IMR-90 (cell line): ENCODE data around the gene GANC. TPM values are rescaled to one million over a fixed set of nuclear protein-coding genes. Genes with fewer than 3 reads are reported as not detected.

Experiments
- ATAC-seq: fragments of 200-7000 bp; cut with Tn5 transposase; 2 replicates; pipeline ENCODE4 v1.9.1; 2020; ENCODE audit warnings: low read depth, mild to moderate bottlenecking, moderate library complexity
- BruUV-seq: library from RNA; stranded (reverse); fragments of 400-500 nt; replicated peaks from 2 replicates; lab custom pipeline; 2021; lab: Mats Ljungman, UMichigan
- CTCF ChIA-PET: fragments of 300-600 bp; formaldehyde crosslinking; extraction: SDS; loops from one replicate; lab custom pipeline; 2021; ENCODE audit warnings: antibody characterized with exemption; lab: Yijun Ruan, JAX
- POLR2A ChIA-PET: fragments of 300-600 bp; sonication (Branson Sonifier 250); formaldehyde crosslinking; loops from one replicate; lab custom pipeline; 2022; ENCODE audit warnings: antibody characterized with exemption; ENCODE audit not compliant: unreplicated experiment; lab: Charles Lee
- DNase-seq: peaks from one replicate; pipeline ENCODE4 v3.0.0; 2013
- H2AFZ ChIP-seq: replicated peaks from 2 replicates; pipeline ENCODE3; 2013; ENCODE audit warnings: low read length, mild to moderate bottlenecking; ENCODE audit not compliant: poor library complexity
- H2AK5ac ChIP-seq: 2 replicates; pipeline ENCODE4 v1.6.1; 2013; ENCODE audit warnings: low read depth, low read length, inconsistent platforms
- H2AK9ac ChIP-seq: replicated peaks from 2 replicates; pipeline ENCODE3; 2013; ENCODE audit warnings: mild to moderate bottlenecking, low read depth, low read length, moderate library complexity; ENCODE audit not compliant: poor library complexity
- H2BK120ac ChIP-seq: 2 replicates; pipeline ENCODE4 v1.6.1; 2013; ENCODE audit warnings: low read depth, low read length, inconsistent platforms
- H2BK15ac ChIP-seq: 3 replicates; pipeline ENCODE4 v1.6.1; 2013; ENCODE audit warnings: low read depth, low read length, inconsistent platforms
- H2BK20ac ChIP-seq: 2 replicates; pipeline ENCODE4 v1.6.1; 2013; ENCODE audit warnings: low read depth, mild to moderate bottlenecking, inconsistent platforms, low read length, moderate library complexity
- H2BK5ac ChIP-seq: 2 replicates; pipeline ENCODE4 v1.6.1; 2013; ENCODE audit warnings: mild to moderate bottlenecking, low read depth, low read length, inconsistent platforms; ENCODE audit not compliant: poor library complexity, severe bottlenecking
- H3K14ac ChIP-seq: replicated peaks from 2 replicates; pipeline ENCODE4 v1.6.1; 2013; ENCODE audit warnings: low read depth, low read length, inconsistent platforms
- H3K18ac ChIP-seq: 2 replicates; pipeline ENCODE4 v1.6.1; 2013; ENCODE audit warnings: low read depth, low read length, control low read depth
- H3K23ac ChIP-seq: 2 replicates; pipeline ENCODE4 v1.6.1; 2013; ENCODE audit warnings: low read depth, low read length, inconsistent platforms
- H3K27ac ChIP-seq: 2 replicates; pipeline ENCODE4 v1.5.1; 2013; ENCODE audit warnings: mild to moderate bottlenecking, control low read depth, low read length; ENCODE audit not compliant: insufficient read depth
- H3K27me3 ChIP-seq: 2 replicates; pipeline ENCODE4 v1.6.1; 2013; ENCODE audit warnings: low read length; ENCODE audit not compliant: control insufficient read depth, insufficient read depth
- H3K36me3 ChIP-seq: 2 replicates; pipeline ENCODE4 v1.6.1; 2013; ENCODE audit warnings: low read length, mixed read lengths; ENCODE audit not compliant: control insufficient read depth, insufficient read depth
- H3K4ac ChIP-seq: 2 replicates; pipeline ENCODE4 v1.6.1; 2013; ENCODE audit warnings: low read depth, low read length, inconsistent platforms
- H3K4me1 ChIP-seq: 2 replicates; pipeline ENCODE4 v1.6.1; 2013; ENCODE audit warnings: low read length, mixed read lengths; ENCODE audit not compliant: control insufficient read depth, insufficient read depth
- H3K4me2 ChIP-seq: 2 replicates; pipeline ENCODE4 v1.6.1; 2013; ENCODE audit warnings: low read depth, mild to moderate bottlenecking, control low read depth, low read length, moderate library complexity
- H3K4me3 ChIP-seq: 2 replicates; pipeline ENCODE4 v1.5.1; 2013; ENCODE audit warnings: low read depth, mild to moderate bottlenecking, control low read depth, low read length, moderate library complexity; ENCODE audit not compliant: insufficient read depth
- H3K56ac ChIP-seq: 2 replicates; pipeline ENCODE4 v1.6.1; 2013; ENCODE audit warnings: low read length, inconsistent platforms; ENCODE audit not compliant: insufficient read depth; ENCODE audit errors: extremely low read depth
- H3K79me1 ChIP-seq, 2 experiments: 2 replicates each; pipeline ENCODE4 v1.6.1; 2013; ENCODE audit warnings: low read length in 2 of 2, inconsistent platforms in 1 of 2, low read depth in 1 of 2
- H3K9ac ChIP-seq: 2 replicates; pipeline ENCODE4 v1.6.1; 2013; ENCODE audit warnings: low read depth, low read length, control low read depth
- H3K9me1 ChIP-seq: 2 replicates; pipeline ENCODE4 v1.6.1; 2013; ENCODE audit warnings: low read length, inconsistent platforms; ENCODE audit not compliant: insufficient read depth
- H3K9me3 ChIP-seq: 2 replicates; pipeline ENCODE4 v1.6.1; 2013; ENCODE audit warnings: low read length; ENCODE audit not compliant: control insufficient read depth, insufficient read depth
- H4K20me1 ChIP-seq: 2 replicates; pipeline ENCODE4 v1.6.1; 2013; ENCODE audit warnings: low read length, inconsistent platforms; ENCODE audit not compliant: insufficient read depth
- H4K5ac ChIP-seq: 2 replicates; pipeline ENCODE4 v1.6.1; 2013; ENCODE audit warnings: mild to moderate bottlenecking, low read depth, low read length, control low read depth
- H4K8ac ChIP-seq, 2 experiments: 2 replicates each; pipeline ENCODE4 v1.6.1; 2013; ENCODE audit warnings: low read depth in 2 of 2, low read length in 2 of 2, control low read depth in 1 of 2, inconsistent platforms in 1 of 2
- H4K91ac ChIP-seq: 2 replicates; pipeline ENCODE4 v1.6.1; 2013; ENCODE audit warnings: low read depth, low read length, inconsistent platforms; ENCODE audit not compliant: insufficient read depth
- BHLHE40 ChIP-seq: fragments of 150-350 bp; IDR thresholded peaks from 2 replicates; pipeline ENCODE4 v1.6.1; 2016; ENCODE audit warnings: mild to moderate bottlenecking, low read depth, low read length
- CEBPB ChIP-seq: IDR thresholded peaks from 2 replicates; pipeline ENCODE4 v1.6.1; 2012; ENCODE audit warnings: low read depth, low read length, improper control_type of control experiment
- CHD1 ChIP-seq: IDR thresholded peaks from 2 replicates; pipeline ENCODE4 v1.6.1; 2012; ENCODE audit warnings: low read depth, low read length, improper control_type of control experiment
- CTCF ChIP-seq: conservative IDR thresholded peaks from 2 replicates; pipeline ENCODE4 v1.5.1; 2012; ENCODE audit warnings: mild to moderate bottlenecking, low read depth, low read length, improper control_type of control experiment
- FOS ChIP-seq: fragments of 150-350 bp; IDR thresholded peaks from 2 replicates; pipeline ENCODE4 v1.6.1; 2016; ENCODE audit warnings: low read depth, low read length
- MAFK ChIP-seq: IDR thresholded peaks from 2 replicates; pipeline ENCODE4 v1.6.1; 2012; ENCODE audit warnings: low read depth, low read length, improper control_type of control experiment
- MAZ ChIP-seq: IDR thresholded peaks from 2 replicates; pipeline ENCODE4 v1.6.1; 2012; ENCODE audit warnings: low read depth, mild to moderate bottlenecking, low read length, improper control_type of control experiment, moderate library complexity, borderline replicate concordance
- MXI1 ChIP-seq: IDR thresholded peaks from 2 replicates; pipeline ENCODE4 v1.6.1; 2012; ENCODE audit warnings: low read depth, mild to moderate bottlenecking, low read length, moderate library complexity, borderline replicate concordance
- NFE2L2 ChIP-seq: fragments of 150-350 bp; IDR thresholded peaks from 2 replicates; pipeline ENCODE4 v1.6.1; 2016; ENCODE audit warnings: low read depth, mild to moderate bottlenecking, low read length
- RAD21 ChIP-seq: IDR thresholded peaks from 2 replicates; pipeline ENCODE4 v1.6.1; 2012; ENCODE audit warnings: low read length, improper control_type of control experiment
- RCOR1 ChIP-seq: IDR thresholded peaks from 2 replicates; pipeline ENCODE4 v1.6.1; 2012; ENCODE audit warnings: mild to moderate bottlenecking, low read length, improper control_type of control experiment; ENCODE audit not compliant: insufficient replicate concordance
- RFX5 ChIP-seq: IDR thresholded peaks from 2 replicates; pipeline ENCODE4 v1.8.0; 2012; ENCODE audit warnings: low read depth, mild to moderate bottlenecking, low read length, moderate library complexity
- SMC3 ChIP-seq: fragments of 150-350 bp; IDR thresholded peaks from 2 replicates; pipeline ENCODE4 v1.6.1; 2016; ENCODE audit warnings: low read depth, mild to moderate bottlenecking, antibody characterized with exemption, low read length, moderate library complexity
- WGBS, 2 experiments: methylation state at CpG; one replicate each; pipeline versions ENCODE4 v1.1.5 to v1.1.7; 2013; ENCODE audit warnings: missing lambda C conversion rate in 2 of 2; ENCODE audit not compliant: insufficient read length in 1 of 2; ENCODE audit errors: extremely low coverage in 2 of 2; 5-methylcytosine and 5-hydroxymethylcytosine counted together
- dilution Hi-C: fragments of 300-500 bp; cut with HindIII; formaldehyde crosslinking; loops from one replicate; pipeline ENCODE4 v1.14.3; 2018; ENCODE audit warnings: low sequenced_read_pairs; ENCODE audit not compliant: unreplicated experiment
- in situ Hi-C: fragments of 300-500 bp; cut with MboI; formaldehyde crosslinking; loops from 3 replicates; pipeline ENCODE4 v1.14.3; 2019; ENCODE audit warnings: low sequenced_read_pairs, inconsistent platforms, mixed read lengths
- intact Hi-C: fragments of 100-400 bp; cut with micrococcal nuclease; formaldehyde crosslinking; loops from 2 replicates; pipeline ENCODE4 v1.10.0; 2022
- polyA plus RNA-seq, 3 experiments: library from polyadenylated mRNA; depleted of rRNA; stranded (reverse); fragments of >200 nt; gene quantifications; 2 replicates each; pipeline ENCODE4 v1.2.3, GENCODE V29; 2012; ENCODE audit warnings: low replicate concordance in 1 of 3
- total RNA-seq: library from RNA; depleted of rRNA; stranded (reverse); fragments of >200 nt; gene quantifications from 2 replicates; pipeline ENCODE4 v1.2.3, GENCODE V29; 2012
- TF ChIP-seq, protein P1 (sequence below): fragments of 150-350 bp; IDR thresholded peaks from 2 replicates; pipeline ENCODE4 v1.6.1; 2017; ENCODE audit warnings: mild to moderate bottlenecking, antibody characterized with exemption, low read length, low read depth
- TF ChIP-seq, protein P2 (sequence below): fragments of 150-350 bp; IDR thresholded peaks from 2 replicates; pipeline ENCODE4 v1.6.1; 2016; ENCODE audit warnings: low read depth, mild to moderate bottlenecking, low read length, moderate library complexity, borderline replicate concordance

GANC gene
- total and polyA plus RNA-seq, 2 of the 4 experiments (the other 2 are of a cell fraction), result 7.1 to 19.2 TPM

- H3K27me3 ChIP-seq, result no peaks in the 10 kb centered on the region
- no peak overlapping the region for H3K18ac ChIP-seq
- H3K27ac ChIP-seq, result no peak overlapping the region
- no peak overlapping the region for H4K5ac ChIP-seq
- no TSS peak for BruUV-seq
- no peak overlapping the region for H2AK9ac ChIP-seq
- no peak for ATAC-seq
- no peaks in the 10 kb centered on the region for H4K20me1 ChIP-seq
- no peak overlapping the region for H4K91ac ChIP-seq
- no peaks in the 10 kb centered on the region for H3K79me1 ChIP-seq
- no peak overlapping the region for H2BK20ac ChIP-seq
- H2AFZ ChIP-seq, result no peak overlapping the region
- H3K36me3 ChIP-seq, result peaks cover 5% of the 10 kb centered on the region
- H3K23ac ChIP-seq, result no peak overlapping the region
- no peak overlapping the region for H2BK120ac ChIP-seq
- no peak overlapping the region for H2AK5ac ChIP-seq
- H3K4me3 ChIP-seq, result no peak overlapping the region
- in situ Hi-C loops, result no loop called here
- ChIA-PET POLR2A (no interaction called here), CTCF (no interaction called here)
- 0 out of 2 replicates have a peak, but pooled peaks cover 2% of the 10 kb centered on the region for H3K9me1 ChIP-seq
- no peak overlapping the region for H2BK15ac ChIP-seq
- H3K9me3 ChIP-seq, result no peaks in the 10 kb centered on the region
- H3K4me2 ChIP-seq, result no peak overlapping the region
- no peak overlapping the region for H3K14ac ChIP-seq
- intact Hi-C loops, result no loop called here
- H3K56ac ChIP-seq, result no peak overlapping the region
- no peak overlapping the region for H4K8ac ChIP-seq
- no peak for DNase-seq
- WGBS, 2 experiments, result no CpG with 5 or more reads among the region's 4 CpGs
- dilution Hi-C loops, result no loop called here
- no peak overlapping the region for H2BK5ac ChIP-seq
- H3K4ac ChIP-seq, result no peak overlapping the region
- TF ChIP-seq MAFK (no peak), CEBPB (no peak), MAZ (no peak), RAD21 (no peak), FOS (no peak), NFE2L2 (no peak), RCOR1 (no peak), CHD1 (no peak), RFX5 (no peak), MXI1 (no peak), SMC3 (no peak), CTCF (no peak), BHLHE40 (no peak)
- TF ChIP-seq, protein P1, sequence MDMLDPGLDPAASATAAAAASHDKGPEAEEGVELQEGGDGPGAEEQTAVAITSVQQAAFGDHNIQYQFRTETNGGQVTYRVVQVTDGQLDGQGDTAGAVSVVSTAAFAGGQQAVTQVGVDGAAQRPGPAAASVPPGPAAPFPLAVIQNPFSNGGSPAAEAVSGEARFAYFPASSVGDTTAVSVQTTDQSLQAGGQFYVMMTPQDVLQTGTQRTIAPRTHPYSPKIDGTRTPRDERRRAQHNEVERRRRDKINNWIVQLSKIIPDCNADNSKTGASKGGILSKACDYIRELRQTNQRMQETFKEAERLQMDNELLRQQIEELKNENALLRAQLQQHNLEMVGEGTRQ, result no peak
- TF ChIP-seq, protein P2, sequence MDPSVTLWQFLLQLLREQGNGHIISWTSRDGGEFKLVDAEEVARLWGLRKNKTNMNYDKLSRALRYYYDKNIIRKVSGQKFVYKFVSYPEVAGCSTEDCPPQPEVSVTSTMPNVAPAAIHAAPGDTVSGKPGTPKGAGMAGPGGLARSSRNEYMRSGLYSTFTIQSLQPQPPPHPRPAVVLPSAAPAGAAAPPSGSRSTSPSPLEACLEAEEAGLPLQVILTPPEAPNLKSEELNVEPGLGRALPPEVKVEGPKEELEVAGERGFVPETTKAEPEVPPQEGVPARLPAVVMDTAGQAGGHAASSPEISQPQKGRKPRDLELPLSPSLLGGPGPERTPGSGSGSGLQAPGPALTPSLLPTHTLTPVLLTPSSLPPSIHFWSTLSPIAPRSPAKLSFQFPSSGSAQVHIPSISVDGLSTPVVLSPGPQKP, result no peak
- H3K4me1 ChIP-seq, result peaks cover 3% of the 10 kb centered on the region; the same call in 1 of the 2 replicates
- no peak overlapping the region for H3K9ac ChIP-seq
Observed at GRCh38 chr15:42287931-42288330, 14.9 kb downstream of the GANC start.
